ENCODE results near the gene MAGI1.

GRCh38 chr3:65412588-65412987, 626.1 kb downstream of the MAGI1 start:
- TF ChIP-seq CTCF (IDR thresholded peaks at IDR 0.05) (no peak), POLR2AphosphoS5 (IDR thresholded peaks at IDR 0.05) (no peak)
